ENCODE data around the gene XRCC5. TPM values are rescaled to one million over a fixed set of nuclear protein-coding genes. Genes with fewer than 3 reads are reported as not detected.

XRCC5 gene
- total RNA-seq, 4 donors from 2014 or later, result 112 to 153 (median 143) TPM

DNA sequence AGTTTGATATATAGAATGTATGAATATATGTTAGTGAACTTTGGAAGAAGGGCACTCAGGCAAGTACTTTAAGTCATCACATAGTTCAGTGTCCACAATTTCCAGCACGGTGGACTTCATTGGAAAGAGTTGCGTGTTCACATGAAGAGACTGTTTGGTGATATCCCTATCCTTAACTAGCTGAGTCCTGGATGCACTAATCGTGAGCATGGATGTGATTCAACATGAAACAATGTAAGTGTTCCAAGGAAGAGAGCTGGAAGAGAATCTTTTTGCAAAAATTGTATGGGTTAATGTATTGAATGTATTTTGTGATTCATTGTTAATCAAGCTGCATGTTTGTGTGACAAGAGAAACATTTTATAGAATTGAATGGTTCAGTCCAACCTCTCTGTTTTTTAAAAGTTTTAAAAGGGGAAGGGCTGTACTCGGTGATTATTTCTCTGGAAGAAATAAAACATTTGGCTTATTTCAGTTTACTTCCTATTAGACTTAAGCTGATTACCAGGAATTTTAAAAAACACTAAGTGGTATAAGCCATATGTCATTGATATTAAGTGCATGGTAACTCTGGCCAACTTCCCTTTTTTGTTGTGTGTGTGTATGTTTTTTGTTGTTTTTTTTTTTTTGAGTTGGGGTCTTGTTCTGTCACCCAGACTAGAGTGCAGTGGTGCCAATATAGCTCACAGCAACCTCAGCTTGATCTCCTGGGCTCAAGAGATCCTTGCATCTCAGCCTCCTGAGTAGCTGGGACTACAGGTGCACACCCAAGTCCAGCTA is 8.6 kb downstream of the XRCC5 start:
- DNase-seq (ENCODE audit: low spot score), result no peak
- TF ChIP-seq, protein P1, sequence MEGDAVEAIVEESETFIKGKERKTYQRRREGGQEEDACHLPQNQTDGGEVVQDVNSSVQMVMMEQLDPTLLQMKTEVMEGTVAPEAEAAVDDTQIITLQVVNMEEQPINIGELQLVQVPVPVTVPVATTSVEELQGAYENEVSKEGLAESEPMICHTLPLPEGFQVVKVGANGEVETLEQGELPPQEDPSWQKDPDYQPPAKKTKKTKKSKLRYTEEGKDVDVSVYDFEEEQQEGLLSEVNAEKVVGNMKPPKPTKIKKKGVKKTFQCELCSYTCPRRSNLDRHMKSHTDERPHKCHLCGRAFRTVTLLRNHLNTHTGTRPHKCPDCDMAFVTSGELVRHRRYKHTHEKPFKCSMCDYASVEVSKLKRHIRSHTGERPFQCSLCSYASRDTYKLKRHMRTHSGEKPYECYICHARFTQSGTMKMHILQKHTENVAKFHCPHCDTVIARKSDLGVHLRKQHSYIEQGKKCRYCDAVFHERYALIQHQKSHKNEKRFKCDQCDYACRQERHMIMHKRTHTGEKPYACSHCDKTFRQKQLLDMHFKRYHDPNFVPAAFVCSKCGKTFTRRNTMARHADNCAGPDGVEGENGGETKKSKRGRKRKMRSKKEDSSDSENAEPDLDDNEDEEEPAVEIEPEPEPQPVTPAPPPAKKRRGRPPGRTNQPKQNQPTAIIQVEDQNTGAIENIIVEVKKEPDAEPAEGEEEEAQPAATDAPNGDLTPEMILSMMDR (IDR thresholded peaks at IDR 0.05), result no peak
- no peak for ATAC-seq (ENCODE audit: low FRiP score)

DNA sequence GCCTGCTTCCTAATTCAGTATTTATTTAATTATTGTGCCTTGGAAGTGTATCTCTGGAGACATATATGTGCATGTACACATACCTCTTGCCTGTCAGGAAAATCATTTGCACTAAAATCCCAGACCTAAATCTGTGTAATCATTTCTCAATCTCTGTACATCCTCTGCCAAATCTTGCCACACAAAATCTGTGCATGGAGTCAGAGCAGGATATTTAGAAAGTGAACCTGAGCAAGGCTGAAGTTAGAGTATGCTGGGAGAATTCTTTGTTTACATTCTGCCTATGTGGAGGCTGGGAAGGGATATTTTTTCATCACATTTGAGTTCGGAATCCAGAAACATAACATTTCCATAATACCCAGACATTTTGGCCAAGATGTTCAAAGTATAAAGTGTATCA is 9.3 kb downstream of the XRCC5 start:
- no peak for DNase-seq (ENCODE audit: low spot score)
- TF ChIP-seq, protein P1 (IDR thresholded peaks at IDR 0.05), result no peak
- ATAC-seq (ENCODE audit: low FRiP score), result no peak

DNA sequence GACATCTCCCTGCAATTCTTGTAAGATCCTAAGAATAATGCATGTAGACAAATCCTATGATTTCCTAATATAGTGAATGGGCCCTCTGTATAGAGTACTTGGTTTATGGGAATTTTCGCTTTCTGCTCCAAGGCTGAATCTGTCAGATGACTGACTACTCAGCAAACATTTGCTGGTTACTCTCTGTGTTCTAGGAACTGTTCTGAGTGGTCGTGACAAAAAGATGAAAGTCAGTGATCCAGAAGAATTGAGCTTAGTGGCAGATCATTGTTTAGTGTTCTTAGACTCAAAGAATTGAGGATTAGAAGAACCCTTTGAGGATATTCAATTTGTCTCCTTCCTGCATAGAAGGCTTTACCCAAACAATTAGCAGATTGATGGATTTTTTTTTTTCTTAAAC is 10.0 kb downstream of the XRCC5 start:
- DNase-seq (ENCODE audit: low spot score), result no peak
- ATAC-seq (ENCODE audit: low FRiP score), result no peak
- TF ChIP-seq, protein P1 (IDR thresholded peaks at IDR 0.05), result no peak

DNA sequence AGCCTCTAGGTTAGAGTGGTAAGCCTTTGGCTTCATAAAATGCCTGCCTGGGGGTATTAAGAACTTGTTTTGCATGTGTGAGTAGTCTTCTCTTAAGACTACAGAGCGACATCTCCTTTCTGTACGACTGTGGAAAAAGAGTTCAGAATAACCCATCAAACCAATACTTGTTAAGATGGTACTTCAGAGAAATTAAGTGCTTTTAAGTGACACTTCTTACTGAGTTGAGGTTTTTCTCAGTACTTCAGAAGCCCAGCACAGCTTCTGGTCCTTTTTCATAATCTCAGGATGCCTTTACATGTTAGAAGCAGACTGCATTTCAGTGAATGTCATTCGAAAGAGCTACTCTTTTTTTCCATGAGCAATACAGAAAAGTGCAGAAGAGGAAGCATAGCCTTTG is 10.8 kb downstream of the XRCC5 start:
- no peak for ATAC-seq (ENCODE audit: low FRiP score)
- TF ChIP-seq, protein P1 (IDR thresholded peaks at IDR 0.05), result no peak
- DNase-seq (ENCODE audit: low spot score), result no peak

DNA sequence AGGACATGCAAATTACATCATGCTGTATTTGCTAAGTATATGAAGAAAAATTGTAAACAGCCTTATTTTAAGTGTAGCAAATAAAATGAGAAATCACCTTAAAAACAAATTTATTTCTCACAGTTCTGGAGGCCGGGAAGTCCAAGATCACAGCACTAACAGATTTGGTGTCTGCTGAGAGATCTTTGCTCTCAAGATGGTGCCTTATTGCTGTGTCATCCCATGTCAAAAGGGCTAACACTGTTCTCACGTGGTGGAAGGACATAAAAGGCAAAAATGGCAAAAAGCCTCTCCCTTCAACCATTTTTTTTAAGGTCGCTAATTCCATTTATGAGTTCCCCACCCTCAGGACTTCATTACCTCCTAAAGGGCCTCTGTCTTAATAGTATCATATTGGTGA is 12.1 kb downstream of the XRCC5 start:
- ATAC-seq (ENCODE audit: low FRiP score) (no peak), DNase-seq (ENCODE audit: low spot score) (no peak)
- TF ChIP-seq, protein P1 (IDR thresholded peaks at IDR 0.05), result no peak

DNA sequence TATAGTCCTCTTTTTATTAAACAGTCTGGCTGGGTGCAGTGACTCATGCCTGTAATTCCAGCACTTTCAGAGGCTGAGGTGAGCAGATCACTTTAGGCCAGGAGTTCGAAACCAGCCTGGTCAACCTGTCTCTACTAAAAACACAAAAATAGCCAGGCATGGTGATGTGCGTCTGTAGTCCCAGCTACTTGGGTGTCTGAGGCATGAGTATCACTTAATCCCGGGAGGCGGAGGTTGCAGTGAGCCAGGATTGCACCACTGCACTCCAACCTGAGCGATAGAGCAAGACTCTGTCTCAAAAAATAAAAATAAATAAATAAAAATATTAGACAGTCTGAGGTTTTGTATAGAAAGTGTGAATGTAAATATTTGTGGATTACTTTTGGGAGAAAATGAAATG is 17.8 kb downstream of the XRCC5 start:
- ATAC-seq (ENCODE audit: low FRiP score) (no peak), DNase-seq (ENCODE audit: low spot score) (no peak)
- TF ChIP-seq, protein P1 (IDR thresholded peaks at IDR 0.05), result no peak

DNA sequence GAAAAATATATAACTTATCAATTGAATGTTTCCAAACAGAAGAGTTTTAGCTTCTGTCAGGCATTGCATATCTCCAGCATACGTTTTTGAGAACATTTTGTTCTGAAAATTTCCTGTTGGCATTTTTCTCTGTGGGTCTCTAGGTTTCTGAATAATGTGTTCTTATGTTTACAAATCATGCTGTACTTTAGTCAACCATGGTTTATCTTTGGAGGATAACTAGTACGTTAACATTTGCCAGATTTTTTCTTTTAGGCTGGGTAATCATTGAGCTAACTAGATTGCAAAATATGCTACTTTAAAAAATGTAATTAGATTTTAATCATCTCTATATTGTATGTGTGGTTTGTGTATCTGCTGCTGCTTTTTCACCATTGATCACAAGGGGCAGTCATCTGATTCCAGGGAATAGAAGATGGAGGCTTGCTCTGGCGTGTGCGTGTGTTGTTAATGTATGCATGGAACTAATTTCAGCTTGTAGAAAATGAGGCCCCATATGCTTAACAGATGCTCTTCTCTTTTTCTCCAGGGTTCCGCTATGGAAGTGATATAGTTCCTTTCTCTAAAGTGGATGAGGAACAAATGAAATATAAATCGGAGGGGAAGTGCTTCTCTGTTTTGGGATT is 21.3 kb downstream of the XRCC5 start:
- DNase-seq (ENCODE audit: low spot score) (no peak), ATAC-seq (ENCODE audit: low FRiP score) (no peak)
- TF ChIP-seq, protein P1 (IDR thresholded peaks at IDR 0.05), result no peak
